ENCODE results near the gene MAGI2.
"Not testable (repeated sequence)": the region's sequence is repeated elsewhere in the genome, so short reads cannot be mapped to it uniquely, and the experiment has no call there.

MAGI2 gene

DNA sequence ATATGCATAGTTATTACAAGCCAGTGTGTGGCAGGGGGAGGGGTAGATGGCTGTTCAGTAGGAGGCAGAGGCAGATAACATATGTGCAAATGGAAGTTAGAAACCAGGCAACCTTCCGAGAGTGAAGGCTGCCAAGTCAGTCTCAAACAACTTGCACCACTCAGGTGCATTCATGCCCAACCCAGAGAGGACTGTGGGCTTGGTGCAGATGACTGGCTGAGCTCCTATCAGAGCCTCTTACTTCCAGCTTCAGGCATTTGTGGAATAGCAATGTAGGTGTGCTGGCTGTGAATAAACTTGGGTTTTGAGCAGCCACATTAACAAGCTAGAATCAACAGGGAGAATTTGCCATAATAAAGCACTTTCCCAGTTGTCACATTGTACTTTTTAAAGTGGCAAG lies 865.1 kb downstream of the MAGI2 start:
- DNase-seq, result no peak

DNA sequence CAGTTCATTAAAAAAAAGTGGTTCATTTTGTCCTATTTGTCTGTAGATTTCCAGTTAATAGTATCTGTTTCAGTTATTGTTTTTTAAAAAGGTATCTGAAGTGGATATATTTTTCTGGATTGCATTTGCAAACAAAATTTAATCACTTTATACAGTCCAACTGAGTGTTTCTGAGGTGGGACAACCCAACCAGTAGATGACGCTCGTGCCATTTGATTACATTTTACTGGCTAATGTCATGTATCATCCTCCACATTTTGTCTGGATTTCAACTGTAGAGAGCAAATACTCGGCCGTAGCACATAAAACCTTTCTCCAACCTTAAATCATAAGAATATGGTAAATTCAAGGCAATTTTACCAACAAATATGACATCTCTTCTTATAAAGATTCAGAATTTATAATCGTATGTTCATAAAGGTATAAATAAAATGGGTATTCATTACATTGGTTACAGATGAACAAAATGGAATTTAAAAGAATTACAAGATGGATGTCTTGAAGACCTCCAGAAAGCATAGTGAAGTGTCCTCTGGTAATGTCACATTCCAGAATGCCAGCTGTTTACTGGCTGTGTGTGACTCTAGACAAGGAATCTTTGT lies 865.9 kb downstream of the MAGI2 start:
- DNase-seq, result no peak

DNA sequence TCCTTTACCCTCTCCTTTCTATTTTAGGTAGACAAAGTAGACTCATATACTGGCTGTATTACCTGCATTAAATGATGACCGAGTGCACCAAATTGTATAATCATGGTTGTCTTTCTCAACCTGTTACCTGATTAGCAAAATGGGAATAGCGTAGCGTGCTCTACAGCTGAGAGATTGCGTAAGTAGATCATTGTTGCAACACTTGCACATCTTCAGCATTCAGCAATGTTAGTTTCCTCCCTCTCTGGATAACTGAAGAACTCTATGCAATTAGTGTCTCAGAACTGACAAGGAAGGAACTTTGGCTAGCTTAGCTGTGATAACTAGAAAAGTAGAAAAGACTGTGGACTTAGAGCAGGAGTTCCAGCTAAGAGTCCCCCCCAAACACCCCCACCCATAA lies 867.5 kb downstream of the MAGI2 start:
- DNase-seq, result no peak

DNA sequence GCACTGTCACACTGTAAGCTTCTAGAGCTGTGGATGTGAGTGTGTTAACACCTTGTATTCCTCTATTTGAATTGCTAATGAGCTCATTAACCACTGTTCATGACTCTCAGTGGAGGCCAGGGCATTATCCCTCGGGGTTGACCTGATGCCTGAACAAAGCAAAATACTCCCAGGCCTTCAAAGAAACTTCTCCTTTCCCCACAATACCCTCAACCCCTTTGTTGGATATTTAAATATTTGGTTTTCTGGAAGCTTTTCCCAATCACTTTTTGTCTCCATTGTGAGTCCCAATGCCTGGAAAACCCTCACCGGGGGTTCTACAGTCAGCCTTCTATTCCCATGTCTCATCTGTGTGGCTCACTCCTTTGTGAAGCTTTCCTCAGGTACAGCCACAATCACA lies 874.8 kb downstream of the MAGI2 start:
- DNase-seq, result no peak

DNA sequence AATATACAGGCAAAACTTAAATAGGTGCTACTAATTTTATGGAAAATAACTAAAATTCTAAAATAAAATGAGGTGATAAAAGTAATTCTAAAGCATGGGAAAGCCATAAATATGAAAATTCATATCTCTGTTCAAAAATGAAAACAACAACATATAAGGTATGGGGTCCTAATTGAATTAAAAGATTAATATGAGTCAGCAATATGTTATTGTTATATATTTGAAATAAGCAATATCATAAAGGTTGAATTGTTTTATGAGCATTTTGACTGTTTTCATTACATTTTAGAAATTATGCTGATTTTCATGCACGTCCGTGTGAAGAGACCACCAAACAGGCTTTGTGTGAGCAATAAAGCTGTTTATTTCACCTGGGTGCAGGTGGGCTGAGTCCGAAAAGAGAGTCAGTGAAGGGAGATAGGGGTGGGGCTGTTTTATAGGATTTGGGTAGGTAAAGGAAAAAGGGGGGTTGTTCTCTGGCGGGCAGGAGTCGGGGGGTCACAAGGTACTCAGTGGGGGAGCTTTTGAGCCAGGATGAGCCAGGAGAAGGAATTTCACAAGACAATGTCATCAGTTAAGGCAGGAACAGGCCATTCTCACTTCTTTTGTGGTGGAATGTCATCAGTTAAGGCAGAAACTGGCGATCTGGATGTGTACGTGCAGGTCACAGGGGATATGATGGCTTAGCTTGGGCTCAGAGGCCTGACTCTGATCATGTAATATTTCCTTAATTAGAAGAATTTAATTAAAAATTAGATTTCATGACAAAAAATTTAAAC lies 876.1 kb downstream of the MAGI2 start:
- not testable (repeated sequence) for DNase-seq

DNA sequence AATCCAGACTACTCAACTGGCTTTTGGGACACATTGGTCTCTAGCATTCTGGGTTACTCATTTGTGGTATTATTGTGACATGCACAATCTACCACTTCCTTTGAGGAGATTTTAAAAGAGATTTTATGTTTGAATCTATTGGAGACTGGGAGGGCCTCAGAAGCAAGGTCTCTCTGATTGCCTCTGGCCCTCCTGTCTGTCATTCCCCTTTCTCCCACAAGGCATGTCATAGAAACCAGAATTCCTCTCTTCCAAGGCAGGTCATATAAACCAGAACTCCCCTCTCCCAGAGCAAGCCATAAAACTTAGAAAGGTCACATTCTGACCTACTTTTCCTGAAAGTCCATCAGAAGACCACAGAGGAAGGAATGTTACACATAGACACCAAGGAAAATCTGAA lies 877.2 kb downstream of the MAGI2 start:
- no peak for DNase-seq

DNA sequence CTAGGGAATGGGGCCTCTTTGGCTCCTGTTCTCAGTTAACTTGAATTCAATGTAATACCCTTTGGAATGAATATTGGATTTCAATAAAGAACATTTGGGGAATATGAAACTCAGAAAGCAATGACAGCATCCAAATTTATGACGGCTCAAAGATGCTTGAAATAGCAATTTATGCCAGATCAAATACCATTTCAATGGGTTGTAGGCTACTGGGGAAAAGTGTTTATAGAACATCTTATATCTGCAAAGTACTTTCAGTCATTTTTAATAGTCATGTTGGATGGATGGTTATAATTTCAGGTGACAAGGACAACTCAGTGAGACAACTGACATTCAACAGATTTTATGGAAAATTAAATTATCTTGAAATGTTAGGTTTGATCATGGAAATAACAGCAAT lies 882.2 kb downstream of the MAGI2 start:
- no peak for DNase-seq

DNA sequence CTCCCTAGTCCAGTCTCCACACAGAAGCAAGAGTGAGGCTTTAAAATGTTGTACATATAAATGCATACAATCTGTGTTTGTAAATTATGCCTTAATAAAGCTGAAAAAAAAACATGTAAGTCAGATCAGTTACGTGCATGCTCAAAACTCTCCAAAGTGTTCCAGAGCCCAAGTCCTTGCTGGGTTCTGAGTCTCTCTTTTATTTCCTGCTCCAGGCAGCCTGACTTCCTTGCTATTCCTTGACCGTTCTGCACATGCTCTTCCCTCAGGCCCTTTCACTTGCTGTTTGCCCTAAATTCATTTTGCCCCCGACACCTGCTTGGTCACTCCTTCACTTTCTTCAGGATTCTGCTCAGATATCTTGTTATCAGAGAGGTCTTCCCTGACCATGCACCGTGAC lies 884.8 kb downstream of the MAGI2 start:
- DNase-seq, result no peak

DNA sequence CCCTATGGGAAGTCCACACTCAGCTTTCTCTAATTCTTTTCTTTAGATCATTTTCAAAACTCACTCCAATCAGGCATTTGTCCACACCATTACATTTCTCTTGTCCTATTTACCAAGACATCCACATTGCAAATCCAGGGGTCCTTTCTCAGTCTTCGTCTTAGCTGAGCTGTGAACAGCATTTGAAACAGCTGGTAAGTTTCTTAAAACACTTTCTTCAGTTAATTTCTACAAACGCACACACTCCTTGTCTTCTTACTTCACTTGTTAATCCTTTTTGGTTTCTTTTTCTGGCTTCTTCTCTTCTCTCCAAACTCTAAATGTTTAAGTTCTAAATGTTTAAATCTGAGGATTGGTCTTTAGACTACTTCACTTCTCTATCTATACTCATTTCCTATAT lies 885.6 kb downstream of the MAGI2 start:
- no peak for DNase-seq

DNA sequence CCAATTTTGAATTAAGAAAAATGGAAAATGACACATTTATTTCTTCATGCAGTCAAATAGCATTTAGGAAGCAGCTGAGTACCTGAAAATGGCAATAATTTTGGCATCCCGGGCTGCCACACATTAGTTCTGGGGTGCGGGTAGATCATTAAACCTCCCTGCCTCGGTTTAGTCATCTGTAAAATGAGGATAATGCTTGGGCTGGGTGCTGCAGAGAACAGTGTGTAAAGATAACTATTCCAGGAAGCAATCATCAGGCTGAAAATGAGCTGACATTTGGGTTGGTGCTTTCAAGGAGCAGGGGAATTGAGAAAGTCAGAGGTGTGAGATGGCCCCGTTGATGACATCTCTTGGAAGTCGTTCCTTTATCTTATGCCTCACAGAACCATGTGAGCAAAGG lies 887.7 kb downstream of the MAGI2 start:
- DNase-seq, result no peak

DNA sequence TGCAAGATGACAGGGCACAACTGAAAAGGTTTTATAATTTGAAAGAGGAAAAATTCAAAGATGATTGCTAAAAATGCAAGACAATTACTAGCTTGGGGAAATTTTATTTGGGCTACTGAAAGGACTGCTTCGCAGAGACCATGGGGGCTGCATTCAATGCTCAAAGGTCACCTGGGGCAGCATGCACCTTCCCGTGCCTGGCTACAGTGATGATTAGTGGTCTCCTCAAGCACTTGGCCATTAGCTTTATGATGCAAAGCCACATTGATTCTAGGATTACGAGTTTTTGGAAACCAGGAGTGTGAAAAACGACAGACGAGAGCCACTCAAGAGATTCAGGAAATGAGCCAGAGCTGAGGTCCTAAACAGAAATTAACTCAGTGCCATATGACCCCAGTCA lies 890.3 kb downstream of the MAGI2 start:
- DNase-seq, result no peak

DNA sequence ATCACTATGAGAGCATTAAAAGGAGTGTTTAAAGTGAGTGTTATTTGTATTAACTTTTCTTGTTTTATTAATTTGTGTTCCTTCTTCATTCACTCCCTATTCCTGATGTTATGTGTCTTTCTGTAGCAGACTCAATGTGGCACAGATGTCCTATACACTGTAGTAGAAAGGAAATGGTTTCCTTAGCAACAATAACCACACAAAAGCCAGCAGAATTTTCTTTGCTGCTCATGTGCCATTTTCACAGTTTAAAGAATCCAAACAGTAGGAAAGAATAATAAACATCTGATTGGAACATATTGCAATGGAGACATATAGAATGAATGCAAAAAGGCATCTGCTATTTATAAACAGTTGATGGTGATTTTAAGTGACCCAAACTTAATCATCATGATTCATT lies 891.3 kb downstream of the MAGI2 start:
- DNase-seq, result no peak

DNA sequence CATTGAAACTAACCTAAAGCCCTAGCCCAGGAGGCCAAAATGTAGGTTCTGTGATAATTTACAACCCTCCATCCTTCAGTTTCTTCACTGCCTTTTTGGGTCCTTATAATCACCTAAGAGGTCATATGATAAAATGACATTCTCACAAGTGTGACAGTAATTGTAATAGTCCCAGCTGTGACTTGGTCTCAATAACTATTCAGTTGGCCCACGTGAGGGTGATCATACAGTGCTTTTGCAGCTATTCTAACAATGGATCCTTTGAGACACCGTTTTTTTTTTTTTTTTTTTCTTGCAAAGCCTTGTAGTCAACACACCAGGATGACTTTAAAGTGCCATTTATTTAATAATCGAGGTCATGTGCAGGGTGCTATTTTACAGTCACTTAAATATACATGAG lies 894.9 kb downstream of the MAGI2 start:
- DNase-seq, result no peak

DNA sequence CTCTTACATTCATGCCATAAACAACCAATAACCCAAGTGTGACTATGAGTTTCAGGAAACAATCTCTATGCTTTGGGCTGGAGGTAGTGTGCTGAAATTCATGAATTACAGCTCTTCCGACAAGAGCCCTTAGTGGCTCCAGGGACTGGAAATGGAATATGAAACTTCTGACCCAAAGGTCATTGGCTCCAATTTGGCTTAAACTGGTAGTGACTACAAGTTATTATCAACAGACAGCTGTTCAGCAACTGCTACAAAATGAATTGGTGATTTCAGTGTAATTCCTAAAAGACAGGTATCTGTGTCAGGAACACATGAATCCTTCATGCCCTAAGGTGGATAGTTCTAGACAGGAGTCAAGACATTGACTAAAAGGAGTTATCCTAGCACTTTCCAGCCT lies 909.5 kb downstream of the MAGI2 start:
- DNase-seq, result no peak

DNA sequence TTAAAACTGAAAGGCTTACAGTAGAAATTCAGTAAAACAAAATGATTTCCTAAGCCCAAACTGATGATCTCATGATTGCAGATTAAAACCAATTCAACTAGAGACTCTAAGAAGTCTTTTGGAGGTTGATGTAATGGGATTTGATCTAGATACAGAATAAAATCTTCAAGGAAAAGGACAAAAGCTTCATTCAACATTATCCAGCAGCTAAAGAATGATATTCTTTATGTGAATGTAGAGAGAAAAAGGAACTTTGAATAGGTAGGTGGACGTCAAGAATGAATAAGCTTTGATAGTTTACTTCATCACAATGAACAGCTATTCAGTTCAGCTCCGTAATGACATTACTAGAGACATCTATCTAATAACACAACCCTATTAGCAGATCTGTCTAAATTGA lies 910.5 kb downstream of the MAGI2 start:
- DNase-seq, result no peak

DNA sequence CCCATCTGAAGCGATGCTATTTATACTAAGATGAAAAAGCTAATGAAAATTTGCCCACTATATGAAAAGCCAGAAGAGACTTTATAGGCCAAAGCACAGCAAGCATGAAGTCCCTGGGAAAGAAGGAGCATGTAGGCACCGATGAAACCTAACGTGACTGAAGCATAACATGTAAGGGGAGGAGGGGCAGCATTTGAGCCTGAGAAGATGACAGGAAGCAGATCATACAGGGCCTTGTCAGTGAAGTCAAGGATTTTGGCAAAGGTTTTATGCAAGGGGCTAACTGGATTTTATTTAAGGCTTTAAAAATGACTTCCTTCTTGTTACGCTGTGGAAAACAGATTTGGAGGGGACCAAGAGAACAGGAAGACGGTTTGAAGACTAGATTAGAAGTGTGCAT lies 910.9 kb downstream of the MAGI2 start:
- no peak for DNase-seq

DNA sequence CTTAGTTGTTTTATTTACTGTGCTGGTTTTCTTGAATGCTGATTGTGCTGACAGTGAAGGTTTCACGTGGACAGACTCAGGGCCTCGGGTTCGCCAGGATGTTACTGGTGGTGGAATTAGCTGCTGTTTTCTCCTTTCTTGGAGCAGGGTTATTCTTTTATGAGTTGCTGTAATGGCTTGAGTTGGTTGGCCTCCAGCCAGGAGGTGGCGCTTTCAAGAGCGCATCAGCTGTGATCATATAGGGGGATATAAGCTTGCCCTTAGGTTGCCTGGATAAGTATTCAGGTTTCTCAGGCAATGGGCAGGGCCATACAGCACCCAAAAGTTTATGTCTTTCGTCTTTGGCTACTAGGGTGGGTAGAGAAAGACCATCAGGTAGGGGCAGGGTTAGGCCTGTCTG lies 913.6 kb downstream of the MAGI2 start:
- DNase-seq, result no peak

DNA sequence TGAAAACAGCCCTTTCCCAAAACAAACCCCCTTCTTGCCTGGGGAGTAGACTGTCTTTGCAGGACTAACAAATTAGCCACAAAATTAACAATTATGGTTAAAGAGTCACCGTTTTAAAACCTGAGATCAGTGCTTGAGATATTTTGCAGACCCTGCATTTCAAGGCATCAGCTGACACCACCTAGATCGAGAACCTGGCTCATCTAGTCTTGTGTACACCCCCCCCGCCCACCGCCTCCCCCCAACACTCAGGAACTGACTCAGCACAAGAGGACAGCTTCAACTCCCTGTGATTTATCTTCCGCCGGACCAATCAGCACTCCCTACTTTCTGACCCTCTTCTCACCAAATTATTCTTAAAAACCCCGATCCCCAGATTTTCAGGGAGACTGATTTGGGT lies 917.8 kb downstream of the MAGI2 start:
- no peak for DNase-seq

DNA sequence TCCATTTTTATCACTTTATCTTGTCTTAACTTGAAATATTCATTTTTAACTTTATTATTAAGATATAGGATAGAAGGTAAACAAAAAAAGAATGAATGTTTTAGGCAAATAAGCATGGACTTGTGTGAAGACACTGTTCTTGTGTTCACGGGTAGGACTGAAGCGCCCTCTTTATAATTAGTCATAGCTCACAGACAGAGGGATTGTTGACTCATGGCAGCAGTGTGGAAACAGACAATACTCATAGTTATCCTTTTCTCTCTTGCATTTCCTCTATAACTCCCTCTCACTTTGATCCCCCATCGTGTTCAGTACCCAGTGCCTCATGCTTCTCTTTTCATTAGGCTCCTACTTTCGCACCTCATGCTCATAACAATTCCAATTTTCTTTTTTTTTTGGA lies 923.1 kb downstream of the MAGI2 start:
- no peak for DNase-seq

DNA sequence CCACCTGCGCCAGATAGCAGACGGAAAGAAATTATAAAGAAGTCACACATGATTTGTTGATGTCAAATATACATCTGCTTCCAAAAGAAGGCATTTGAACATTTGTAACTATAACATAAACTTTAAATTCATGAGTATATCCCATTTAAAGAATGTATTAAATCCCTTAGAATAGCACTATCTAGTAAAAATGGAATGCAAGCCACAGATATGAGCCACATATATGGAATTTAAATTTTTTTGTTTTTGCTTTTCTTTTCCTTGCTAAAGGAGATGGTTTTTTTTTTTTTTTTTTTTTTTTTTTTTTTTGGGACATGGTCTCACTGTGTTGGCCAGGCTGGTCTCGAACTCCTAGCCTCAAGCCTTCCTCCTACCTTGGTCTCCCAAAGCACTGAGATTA lies 924.1 kb downstream of the MAGI2 start:
- DNase-seq, result no peak

DNA sequence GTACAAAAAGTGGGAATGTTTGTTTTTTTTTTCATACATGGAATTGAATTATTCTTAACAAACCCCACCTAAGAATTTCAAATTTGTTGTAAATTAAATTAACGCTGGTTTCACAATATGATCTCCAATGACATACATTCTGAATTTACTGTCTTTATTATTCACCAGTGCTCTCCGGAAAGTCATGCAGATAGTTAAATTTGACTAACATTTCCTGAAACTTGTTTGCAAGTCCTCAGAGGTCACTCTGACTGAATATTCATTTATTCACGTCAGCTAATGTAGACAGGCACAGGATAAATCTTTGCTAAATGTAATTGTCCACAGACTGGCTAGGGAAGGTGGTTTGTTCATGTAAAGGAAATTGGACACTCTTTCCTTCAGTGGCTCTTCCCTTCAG lies 924.5 kb downstream of the MAGI2 start:
- no peak for DNase-seq

DNA sequence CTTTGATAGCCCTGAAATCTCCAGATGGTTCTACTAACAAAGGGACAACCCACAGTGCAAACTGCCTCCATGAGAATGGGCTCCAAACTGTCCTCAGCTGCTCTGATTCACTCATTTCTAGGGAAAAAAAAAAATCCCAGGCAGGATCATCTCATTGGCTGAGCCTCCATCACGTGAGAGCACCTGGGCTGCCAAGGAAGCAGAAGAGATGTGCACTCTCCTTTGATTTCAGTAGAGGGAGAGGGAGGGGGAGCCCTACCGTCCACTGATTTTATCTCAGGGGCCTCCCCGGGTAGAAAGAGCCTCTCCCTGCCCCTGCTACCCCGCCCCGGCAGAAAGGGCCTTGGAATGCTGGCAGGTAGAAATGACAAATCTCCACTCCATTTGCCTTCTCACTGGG lies 929.5 kb downstream of the MAGI2 start:
- no peak for DNase-seq

DNA sequence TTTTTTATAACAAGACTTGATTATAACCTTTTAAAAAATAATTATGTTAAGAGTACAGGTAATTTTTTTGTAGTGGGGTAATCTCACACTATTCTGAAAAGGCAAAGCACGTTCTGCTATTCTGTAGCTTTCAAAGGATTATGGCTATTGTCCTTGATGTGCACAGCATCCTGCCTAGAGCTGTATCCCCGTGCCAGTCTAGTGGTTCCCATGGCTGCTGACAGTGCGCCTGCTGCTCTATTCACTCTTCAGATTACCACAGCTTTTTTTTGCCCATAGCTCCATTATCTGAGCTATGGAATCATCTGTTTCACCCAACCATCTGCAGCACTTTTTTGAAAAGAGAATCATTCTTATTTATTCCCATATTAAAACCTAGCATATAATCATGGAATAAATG lies 931.5 kb downstream of the MAGI2 start:
- no peak for DNase-seq

DNA sequence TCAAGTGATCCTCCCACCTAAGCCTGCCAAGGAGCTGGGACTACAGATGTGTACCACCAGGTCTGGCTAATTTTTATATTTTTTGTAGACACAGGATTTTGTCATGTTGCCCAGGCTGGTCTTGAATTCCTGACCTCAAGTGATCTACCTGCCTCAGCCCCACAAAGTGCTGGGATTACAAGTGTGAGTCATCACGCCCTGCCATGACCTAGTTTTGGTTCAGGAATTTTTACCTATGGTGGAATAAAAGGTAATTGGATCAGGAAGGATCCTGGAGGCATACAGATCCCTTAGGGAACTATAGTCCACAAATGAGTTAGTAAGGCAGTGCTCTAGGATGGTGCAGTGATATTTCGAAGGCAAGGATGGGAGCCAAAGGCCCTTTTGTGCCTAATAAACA lies 937.0 kb downstream of the MAGI2 start:
- no peak for DNase-seq

DNA sequence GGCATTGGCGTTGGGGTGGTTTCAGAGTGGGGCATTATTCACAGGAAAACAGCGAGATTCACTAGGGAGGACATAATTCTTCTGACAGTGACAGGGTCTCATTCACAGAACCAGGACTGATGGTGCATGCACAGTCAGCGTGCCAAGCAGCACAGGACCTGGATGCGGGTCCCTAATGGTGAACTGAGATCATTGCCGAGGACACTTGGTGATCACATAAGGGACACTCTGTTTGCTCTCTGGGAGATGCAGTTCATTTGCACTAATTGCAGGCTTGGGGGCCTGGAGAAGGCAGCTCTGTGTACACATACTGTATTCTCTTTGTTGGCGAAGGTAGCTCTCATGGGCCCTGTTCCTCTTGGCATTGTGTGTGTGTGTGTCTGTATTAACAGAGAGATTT lies 938.8 kb downstream of the MAGI2 start:
- DNase-seq, result no peak

Data from inflammatory macrophage treated with lipopolysaccharide for 1 hour (primary cell).